Limb (tissue), 2 donors: ENCODE measurements around the gene FER.
"Not testable (repeated sequence)": the region's sequence is repeated elsewhere in the genome, so short reads cannot be mapped to it uniquely, and the experiment has no call there.

ENCODE experiments used
- DNase-seq, 2 donors: peaks; one replicate each; pipeline ENCODE4 v3.0.0-alpha.2; 2016; ENCODE audit errors: extremely low spot score in 2 of 2

FER gene

DNA sequence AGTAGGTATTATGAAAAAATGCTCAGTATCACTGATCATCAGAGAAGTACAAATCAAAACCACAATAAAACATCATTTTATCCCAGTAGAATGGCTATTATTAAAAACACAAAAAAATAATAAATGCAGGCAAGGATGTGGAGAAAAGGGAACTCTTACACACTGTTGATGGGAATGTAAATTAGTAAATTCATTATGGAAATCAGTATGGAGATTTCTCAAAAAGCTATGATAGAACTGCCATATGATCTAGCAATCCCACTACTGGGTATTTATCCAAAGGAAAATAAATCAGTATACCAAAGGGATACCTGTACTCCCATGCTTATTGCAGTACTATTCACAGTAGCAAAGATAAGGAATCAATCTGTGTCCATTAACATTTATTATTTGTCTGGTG lies 209.6 kb downstream of the FER start:
- DNase-seq, result no peak

DNA sequence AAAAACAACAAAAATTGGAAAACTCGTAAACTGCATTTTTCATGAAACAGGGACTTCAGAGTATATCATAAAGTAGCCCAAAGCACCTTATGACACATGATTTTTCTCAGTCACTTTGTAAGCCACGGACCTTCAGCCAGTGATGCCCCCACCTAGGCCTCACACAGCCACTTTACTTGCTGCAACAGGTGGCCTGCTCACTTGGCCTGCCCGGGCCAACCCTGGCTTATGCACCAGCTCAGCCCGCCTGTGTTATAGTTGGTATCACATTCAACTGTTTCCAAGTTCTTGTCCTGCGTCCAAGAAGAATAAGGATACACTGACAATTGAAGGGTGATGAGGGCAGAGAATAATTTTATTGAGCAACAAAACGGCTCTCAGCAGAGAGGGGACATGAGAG lies 219.2 kb downstream of the FER start:
- no peak for DNase-seq

- DNase-seq, result no peak
These were observed 226.9 kb downstream of the FER start for GRCh38 chr5:108974594-108974993.

DNA sequence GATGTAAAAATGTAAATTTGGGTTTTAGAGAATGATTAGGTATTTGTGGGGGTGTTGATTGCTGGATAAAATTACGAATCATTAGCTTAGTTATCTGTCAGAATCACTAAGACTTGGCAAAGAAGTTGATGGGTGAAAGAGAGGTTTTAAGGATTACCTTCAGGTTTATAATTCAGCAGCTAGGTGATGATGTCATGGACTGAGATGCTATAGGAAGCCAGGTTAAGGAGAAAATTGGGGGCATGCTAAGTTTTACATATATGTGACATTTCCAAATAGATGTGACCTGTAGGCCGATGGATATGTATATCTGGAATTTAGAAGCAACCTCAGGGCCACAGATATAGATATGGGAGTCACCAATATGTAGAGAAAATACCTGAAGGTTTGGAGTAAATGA lies 228.0 kb downstream of the FER start:
- no peak for DNase-seq

- DNase-seq, result no peak
These were observed 235.9 kb downstream of the FER start for GRCh38 chr5:108983461-108984092.

DNA sequence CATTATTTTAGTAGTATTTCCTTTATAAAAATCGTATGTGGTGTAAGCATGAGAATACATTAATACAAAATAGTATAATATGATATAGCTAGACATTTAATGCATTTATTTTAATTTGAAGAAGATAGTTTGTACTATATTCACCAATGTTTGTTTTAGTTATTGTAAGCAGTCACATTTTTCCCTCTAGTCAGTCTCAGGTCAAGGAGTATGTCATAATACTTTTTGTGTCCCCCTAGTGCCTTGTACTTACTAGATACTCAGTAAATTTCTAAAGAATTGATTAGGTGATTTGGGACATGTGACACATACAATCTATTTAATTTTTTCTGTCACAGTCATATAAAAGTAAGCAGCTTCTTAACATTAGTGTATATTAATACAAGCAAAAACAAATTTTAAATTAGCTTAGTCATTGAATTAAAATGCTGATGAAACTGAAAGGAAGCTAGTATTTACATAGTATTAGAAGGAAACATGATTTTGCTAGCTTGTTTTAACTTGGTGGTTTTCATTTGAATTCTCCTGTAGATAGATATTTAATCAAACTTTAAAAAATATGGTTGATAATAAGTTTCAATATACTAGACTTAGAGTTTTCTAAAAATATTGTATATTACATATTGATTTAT lies 242.2 kb downstream of the FER start:
- no peak for DNase-seq

- DNase-seq, result not testable (repeated sequence)
These were observed 244.8 kb downstream of the FER start for GRCh38 chr5:108992396-108993085.

DNA sequence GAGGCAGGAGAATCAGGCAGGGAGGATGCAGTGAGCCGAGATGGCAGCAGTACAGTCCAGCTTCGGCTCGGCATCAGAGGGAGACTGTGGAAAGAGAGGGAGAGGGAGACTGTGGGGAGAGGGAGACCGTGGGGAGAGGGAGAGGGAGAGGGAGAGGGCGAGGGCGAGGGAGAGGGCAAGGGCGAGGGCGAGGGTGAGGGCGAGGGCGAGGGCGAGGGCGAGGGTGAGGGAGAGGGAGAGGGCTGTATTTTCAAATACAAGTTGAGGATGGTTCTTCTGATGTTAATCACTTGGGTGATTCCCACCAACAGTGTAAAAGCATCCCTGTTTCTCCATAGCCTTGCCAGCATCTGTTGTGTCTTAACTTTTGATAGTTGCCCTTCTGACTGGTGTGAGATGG lies 245.7 kb downstream of the FER start:
- not testable (repeated sequence) for DNase-seq

GRCh38 chr5:108997720-108998119 lies 250.0 kb downstream of the FER start:
- DNase-seq, result no peak

DNA sequence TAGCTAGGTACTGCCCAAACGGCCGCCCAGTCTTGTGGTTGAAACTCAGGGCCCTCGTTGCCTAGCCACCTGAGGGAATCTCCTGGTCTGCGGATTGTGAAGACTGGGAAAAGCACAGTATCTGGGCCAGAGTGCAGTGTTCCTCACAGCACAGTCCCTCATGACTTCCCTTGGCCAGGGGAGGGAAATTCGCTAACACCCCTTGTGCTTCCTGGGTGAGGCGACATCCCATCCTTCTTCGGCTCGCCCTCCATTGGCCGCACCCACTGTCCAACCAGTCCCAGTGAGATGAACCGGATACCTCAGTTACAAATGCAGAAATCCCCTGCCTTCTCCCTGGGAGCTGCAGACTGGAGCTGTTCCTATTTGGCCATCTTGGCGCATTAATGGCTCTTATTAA lies 250.5 kb downstream of the FER start:
- no peak for DNase-seq

GRCh38 chr5:109003928-109004327 lies 256.2 kb downstream of the FER start:
- DNase-seq, result no peak

GRCh38 chr5:109005297-109006009 lies 257.8 kb downstream of the FER start:
- no peak for DNase-seq

DNA sequence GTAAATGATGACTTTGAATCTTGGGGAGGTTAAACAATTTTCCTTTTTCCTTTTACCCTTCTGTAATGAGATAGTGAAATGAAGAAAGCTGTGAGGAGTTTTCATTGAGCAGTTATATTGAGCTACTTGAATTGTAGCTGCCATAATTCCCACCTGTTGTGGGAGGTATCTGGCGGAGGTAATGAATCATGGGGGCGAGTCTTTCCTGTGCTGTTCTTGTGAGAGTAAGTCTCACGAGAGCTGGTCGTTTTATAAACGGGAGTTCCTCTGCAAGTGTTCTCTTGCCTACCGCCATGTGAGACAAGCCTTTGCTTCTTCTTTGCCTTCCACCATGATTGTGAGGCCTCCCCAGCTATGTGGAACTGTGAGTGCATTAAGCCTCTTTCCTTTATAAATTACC lies 258.4 kb downstream of the FER start:
- no peak for DNase-seq

DNA sequence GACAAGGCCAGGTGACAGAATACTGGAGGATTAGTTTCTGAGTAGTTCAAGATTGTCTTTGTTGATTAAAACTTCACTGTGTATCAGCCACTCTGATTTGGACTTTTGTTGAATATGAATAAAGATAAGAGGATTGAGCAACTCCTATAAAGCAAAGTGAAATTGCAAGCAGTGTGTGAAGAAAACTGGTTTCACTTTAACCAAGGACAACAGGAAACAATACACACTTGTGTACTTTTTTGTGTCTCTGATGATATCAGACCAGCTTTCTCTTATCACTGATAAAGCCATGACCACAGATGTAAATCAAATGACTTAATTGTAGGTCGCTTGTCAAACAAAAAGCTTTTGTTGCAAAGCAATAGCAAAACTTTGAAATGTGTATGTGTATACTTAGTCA lies 268.6 kb downstream of the FER start:
- no peak for DNase-seq

DNA sequence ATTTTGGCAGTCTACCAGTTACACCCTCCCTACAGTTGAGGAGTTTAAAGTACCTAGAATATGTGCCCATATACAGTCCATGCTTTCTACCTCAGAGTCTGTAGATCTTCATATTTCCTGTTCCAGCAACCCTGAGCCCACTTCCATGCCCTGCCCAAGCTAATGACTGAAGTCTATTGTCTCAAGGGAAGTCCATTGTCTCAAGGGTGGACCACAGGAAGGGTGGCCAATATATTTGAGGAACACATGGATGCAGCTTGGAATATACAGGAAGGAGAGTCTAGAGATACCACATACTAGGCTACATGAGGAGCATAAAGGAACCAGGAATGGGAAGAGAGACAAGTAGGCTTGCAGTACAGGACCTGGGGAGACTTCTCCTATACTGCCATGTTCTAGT lies 274.4 kb downstream of the FER start:
- DNase-seq, result no peak

DNA sequence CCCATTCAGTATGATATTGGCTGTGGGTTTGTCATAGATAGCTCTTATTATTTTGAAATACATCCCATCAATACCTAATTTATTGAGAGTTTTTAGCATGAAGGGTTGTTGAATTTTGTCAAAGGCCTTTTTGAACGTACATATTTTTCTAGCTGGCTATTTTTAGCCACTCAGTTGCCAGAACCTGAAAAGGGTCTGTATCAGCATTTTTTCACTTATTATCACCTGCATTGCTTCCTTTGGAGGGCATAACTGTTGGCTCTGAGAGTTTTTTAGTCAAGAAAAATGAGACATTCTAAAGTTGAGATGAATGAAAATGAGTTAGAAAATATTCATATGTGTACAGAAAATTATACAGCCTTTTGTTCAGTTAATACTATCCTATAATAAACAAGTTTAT lies 278.0 kb downstream of the FER start:
- DNase-seq, result not testable (repeated sequence)

- no peak for DNase-seq
These were observed 280.4 kb downstream of the FER start for GRCh38 chr5:109027983-109028607.

DNA sequence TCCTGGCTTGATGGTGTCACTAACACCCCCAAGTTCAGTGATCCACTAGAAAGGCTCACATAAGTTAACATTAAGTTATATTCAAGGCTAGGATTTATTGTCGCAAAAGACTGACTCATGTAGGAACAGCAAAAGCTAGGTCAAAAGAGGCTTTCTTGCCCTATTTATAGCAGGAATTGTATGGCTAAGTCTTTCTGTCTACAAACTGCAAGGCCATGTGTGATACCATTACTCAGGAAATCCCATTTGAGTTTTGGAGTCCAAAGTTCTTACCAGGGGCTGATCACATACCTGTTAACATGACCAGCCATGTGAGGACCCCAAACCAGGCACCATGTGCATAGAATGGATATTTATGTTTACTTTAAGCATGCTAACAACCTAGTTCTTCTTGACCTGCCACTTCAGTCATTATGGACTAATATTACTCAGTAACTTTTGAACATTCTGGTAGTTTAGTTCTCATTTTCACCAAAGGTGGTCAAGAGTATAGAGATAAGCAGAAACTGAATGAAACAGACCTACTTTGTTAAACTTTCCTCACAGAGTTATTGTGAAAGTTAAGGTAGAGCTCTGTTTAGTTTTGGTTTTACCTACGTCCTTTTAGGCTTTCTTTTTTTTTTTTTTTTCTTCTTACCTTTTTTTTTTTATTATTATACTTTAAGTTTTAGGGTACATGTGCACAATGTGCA lies 281.1 kb downstream of the FER start:
- no peak for DNase-seq

GRCh38 chr5:109029847-109030246 lies 282.1 kb downstream of the FER start:
- DNase-seq, result no peak

DNA sequence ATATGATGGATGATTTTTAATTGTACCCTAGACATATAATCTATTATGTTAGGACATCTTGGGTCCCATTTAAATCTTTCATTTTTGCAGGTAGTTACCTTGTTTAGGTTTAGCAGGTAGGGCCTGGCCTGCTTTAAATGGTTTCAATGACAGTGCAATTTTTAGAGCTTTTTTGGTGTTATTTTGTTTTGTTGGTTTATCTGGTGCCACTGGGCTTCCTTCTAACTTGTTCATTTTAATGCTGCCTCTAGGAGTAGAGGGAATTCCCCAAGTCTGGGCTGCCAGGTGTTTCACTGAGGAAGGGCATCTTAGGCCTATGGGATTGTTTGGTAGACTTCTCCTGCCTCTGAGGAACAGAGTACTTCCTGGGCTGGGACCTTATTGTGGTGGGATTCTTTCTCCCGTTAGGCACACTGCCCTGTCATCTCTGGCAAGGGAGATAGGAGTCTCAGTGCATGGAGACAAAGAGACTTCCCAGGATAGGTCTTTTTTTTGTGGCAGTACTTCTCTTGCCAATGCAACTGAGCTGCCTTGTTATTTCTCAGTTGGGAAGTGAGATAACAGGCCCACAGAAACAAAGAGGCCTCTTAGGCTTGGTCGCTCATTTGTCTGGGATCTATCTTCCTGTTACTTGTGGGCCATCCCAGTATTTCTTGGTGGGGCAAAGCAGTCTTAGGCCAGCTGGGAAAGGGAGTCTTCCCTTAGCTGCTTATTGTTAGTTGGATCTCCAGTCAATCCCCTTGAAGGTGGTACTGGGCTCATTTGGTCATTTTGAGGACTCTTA lies 282.9 kb downstream of the FER start:
- DNase-seq, result no peak
